Left ventricle myocardium superior (tissue), 1 donor: Measurements from ENCODE around the gene PCDHAC2. TPM values are rescaled to one million over a fixed set of nuclear protein-coding genes. Genes with fewer than 3 reads are reported as not detected.

Experiments used
- ATAC-seq: fragments of 200-7000 bp; cut with Tn5 transposase; one replicate; pipeline ENCODE4 v1.9.1; 2020; ENCODE audit warnings: mild to moderate bottlenecking, moderate library complexity
- DNase-seq: peaks from one replicate; pipeline ENCODE4 v3.0.0-alpha.2; 2020
- intact Hi-C: fragments of 100-400 bp; cut with micrococcal nuclease; formaldehyde crosslinking; loops from one replicate; pipeline ENCODE4 v1.11.0; 2022
- total RNA-seq: library from RNA; stranded (reverse); fragmentation: NEBNext Ultra II Directional; extraction: Animal tissue kit (Norgen Biotek cat#: 25700); gene quantifications from one replicate; pipeline ENCODE4 v1.2.1, GENCODE V29; 2021
- donor health status: DM: no; HTN: yes; CAD: no; lungs with severe emphysema.

Gene PCDHAC2
- total RNA-seq, 1 donor from 2014 or later: 0.10 TPM

- DNase-seq (no peak), ATAC-seq (no peak)
- intact Hi-C loops: no loop called here
Measured at GRCh38 chr5:140982083-140982716, 15.9 kb downstream of the PCDHAC2 start.

DNA sequence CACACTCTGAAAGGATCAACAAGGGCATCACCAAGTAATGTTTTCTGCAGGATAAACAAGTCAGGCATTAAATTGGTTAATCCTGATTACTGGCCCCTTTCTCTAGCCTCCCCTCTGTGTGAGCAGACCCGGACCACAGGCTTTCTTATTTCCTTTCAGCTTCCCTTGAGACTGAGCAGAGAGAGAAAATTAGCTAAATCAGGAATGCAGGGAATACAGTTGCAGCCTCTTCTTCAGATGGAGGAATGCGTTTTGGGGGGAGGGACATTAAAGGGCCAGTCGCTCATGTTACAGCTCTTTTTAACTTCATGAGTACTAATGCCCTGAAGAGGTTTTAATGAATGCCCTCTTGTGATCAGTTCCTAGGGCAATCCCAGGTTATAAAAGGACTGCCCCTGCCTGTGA lies 19.8 kb downstream of the PCDHAC2 start:
- ATAC-seq (no peak), DNase-seq (no peak)
- intact Hi-C loops: no loop called here

GRCh38 chr5:140988100-140988499 lies 21.8 kb downstream of the PCDHAC2 start:
- DNase-seq (no peak), ATAC-seq (no peak)
- intact Hi-C loops: no loop called here

GRCh38 chr5:140988608-140989007 lies 22.3 kb downstream of the PCDHAC2 start:
- DNase-seq: no peak
- no peak for ATAC-seq
- intact Hi-C loops: no loop called here

- intact Hi-C loops: no loop called here
- no peak for DNase-seq
- no peak for ATAC-seq
Measured at GRCh38 chr5:140989254-140990020, 23.2 kb downstream of the PCDHAC2 start.

- DNase-seq: no peak
- ATAC-seq: no peak
- intact Hi-C loops: no loop called here
Measured at GRCh38 chr5:140992828-140993227, 26.6 kb downstream of the PCDHAC2 start.

- intact Hi-C loops: no loop called here
- ATAC-seq (no peak), DNase-seq (no peak)
Measured at GRCh38 chr5:140996060-140996459, 29.8 kb downstream of the PCDHAC2 start.

DNA sequence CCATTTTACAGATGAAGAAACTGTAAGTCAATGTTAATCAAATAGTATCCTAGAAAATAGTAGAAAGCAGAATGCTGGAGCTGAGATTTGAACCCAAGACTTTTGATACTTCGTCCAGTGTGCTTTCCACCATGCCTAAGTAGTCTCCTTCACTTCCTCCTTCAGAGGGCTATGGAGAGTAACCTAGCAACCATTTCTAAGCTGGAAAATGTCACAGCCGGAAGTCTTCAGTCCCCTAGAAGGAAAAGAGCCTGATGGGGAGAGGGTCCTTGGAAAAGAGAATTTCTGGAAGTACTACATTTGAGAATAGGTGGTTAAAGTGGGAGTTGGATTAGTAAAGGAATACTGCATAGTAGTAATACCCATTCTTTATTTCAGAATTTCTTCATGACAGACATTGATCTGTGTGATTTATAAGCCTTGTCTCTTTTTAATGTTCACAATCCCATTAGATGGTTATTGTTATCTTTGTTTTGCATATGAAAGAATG lies 32.7 kb downstream of the PCDHAC2 start:
- no peak for DNase-seq
- no peak for ATAC-seq
- intact Hi-C loops: no loop called here

- intact Hi-C loops: no loop called here
- ATAC-seq (no peak), DNase-seq (no peak)
Measured at GRCh38 chr5:141001446-141001843, 35.2 kb downstream of the PCDHAC2 start.

DNA sequence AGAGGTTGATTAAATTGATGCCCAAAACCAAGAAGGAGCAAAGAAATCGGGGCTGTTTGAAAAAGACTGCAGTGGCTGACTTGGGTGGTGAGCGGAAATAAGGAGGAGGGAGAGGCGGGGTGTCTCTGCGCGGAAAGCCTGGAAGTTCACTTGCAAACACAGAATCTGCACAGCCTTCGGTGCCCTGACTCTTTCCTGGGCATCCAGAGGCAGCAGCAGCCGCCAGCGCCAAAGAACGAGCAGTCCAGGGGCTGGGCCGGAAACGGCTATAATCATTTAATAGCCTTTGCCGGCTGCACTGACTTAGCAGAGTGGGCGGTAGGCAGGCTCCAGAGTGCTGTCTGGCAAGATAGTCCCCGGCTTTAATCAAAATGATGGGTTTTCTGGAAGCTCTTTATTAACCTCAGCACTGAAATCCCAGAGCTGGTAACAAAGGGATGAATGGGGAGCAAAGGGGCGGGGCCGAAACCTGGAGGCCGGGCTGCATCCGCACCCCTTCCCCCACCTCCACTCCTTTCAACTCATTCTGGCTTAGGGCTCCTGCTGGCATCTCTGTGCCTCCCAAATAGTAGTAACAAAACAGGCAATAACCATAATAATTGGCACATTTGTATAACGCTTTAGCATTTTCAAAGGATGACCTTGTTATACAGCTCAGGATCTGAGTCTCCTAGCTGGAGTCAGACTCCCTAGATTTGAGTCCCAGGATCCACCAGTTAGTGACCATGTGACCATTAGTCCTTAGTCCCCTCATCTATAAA lies 35.7 kb downstream of the PCDHAC2 start:
- DNase-seq (no peak), ATAC-seq (no peak)
- intact Hi-C loops: no loop called here

GRCh38 chr5:141002605-141002965 lies 36.3 kb downstream of the PCDHAC2 start:
- no peak for DNase-seq
- intact Hi-C loops: no loop called here
- no peak for ATAC-seq

DNA sequence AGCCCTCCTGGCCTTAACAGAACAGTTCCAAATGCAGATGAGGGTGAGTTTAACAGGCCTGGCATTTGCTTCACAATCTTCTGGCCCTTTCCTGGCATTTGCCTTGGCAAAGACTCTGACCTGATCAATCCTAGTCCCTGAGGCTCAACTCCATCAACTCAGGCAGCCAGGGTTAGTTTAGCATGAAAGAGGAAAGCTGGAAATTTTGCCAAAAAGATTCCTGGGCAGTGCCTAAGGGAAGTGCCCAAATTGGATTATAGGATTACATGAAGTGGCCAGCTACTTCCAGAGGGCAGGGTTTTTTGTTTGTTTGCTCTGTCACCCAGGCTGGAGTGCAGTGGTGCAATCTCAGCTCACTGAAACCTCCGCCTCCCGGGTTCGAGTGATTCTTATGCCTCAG lies 36.8 kb downstream of the PCDHAC2 start:
- intact Hi-C loops: no loop called here
- ATAC-seq (no peak), DNase-seq (no peak)

- intact Hi-C loops: no loop called here
- ATAC-seq (no peak), DNase-seq (no peak)
Measured at GRCh38 chr5:141003791-141004611, 37.7 kb downstream of the PCDHAC2 start.

DNA sequence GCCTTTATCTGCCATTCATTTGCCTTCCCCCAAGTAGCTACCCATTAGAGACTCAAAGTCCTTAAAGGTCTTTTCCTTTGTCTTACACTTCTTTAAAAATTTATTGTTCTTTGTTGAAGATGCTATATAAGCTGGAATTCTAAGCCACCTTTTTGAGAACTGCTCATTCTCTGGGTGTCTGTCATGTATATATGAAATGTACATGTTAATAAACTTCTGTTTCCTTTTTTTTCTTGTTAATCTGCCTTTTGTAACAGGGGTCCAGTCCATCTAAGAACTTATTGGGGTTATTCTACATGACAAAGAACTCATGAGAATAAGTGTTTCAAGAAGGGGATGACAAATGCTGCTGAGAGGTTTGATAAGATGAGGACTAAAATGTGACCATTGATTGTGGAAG lies 41.5 kb downstream of the PCDHAC2 start:
- ATAC-seq (no peak), DNase-seq (no peak)
- intact Hi-C loops: no loop called here

DNA sequence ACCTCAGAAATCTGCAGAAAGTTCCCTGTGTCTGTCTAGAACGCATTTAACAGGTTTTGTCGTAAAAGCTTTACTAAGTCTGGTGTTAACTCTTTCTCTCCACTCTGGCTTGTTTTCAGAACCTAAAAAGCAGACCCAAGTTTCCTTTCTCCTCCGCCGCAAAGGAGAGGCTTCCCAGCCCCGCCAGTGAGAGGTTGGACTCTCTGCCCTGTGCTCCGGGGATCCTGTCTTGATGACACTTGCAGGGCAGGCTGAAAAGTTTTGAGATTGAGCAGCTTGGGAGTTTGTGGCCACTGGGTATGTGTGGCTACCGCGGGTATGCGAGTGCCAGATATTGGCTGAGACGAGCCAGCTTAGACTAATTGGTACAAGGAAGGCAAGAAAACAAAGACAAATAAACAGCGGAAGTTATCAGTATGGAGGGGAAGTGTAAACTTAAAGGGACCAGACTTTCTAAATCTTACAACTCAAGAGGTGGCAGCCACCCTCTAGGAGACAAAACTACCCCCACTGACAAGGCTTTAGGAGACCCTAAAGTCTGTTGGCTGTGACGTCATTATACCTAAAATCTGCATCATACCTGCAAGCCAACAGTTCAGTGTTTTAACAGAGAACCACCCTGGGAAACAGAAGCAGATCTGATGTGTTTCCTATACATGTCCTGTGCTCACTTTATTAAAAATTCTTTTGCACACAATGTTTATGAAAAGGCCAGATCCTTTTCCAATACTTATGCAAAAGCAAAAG lies 43.9 kb downstream of the PCDHAC2 start:
- no peak for ATAC-seq
- DNase-seq: no peak
- intact Hi-C loops: no loop called here

- intact Hi-C loops: no loop called here
- DNase-seq: no peak
- ATAC-seq: no peak
Measured at GRCh38 chr5:141017943-141018342, 51.7 kb downstream of the PCDHAC2 start.
